HG03469 (cell line): ENCODE measurements around the gene ZNRD2.

Experiments
- ATAC-seq: cut with Tn5 transposase; IDR thresholded peaks from one replicate; pipeline ENCODE4 v1.9.1; 2021; ENCODE audit warnings: mild to moderate bottlenecking, moderate library complexity, moderate number of reproducible peaks; ENCODE audit not compliant: unreplicated experiment

ZNRD2 gene

DNA sequence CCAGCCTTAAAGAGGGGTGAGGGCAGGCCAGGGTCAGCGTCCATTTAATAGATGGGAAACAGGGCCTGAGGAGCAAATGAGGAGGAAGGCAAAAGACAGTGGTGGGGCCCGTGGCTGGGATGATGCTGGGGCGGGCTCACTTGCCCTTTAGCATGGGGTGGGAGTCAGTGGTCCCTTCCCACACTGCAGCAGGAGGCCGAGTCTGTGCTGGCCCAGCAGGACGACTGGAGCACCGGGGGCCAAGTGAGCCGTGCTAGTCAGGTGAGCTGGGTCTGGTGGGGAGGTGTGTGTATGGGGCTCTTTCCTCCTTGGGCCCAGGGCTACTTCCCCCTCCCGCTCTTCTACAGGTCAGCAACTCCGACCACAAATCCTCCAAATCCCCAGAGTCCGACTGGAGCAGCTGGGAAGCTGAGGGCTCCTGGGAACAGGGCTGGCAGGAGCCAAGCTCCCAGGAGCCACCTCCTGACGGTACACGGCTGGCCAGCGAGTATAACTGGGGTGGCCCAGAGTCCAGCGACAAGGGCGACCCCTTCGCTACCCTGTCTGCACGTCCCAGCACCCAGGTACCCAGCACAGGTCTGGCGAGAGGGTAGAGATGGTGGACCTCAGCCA is 32.6 kb upstream of the ZNRD2 start:
- no peak for ATAC-seq

DNA sequence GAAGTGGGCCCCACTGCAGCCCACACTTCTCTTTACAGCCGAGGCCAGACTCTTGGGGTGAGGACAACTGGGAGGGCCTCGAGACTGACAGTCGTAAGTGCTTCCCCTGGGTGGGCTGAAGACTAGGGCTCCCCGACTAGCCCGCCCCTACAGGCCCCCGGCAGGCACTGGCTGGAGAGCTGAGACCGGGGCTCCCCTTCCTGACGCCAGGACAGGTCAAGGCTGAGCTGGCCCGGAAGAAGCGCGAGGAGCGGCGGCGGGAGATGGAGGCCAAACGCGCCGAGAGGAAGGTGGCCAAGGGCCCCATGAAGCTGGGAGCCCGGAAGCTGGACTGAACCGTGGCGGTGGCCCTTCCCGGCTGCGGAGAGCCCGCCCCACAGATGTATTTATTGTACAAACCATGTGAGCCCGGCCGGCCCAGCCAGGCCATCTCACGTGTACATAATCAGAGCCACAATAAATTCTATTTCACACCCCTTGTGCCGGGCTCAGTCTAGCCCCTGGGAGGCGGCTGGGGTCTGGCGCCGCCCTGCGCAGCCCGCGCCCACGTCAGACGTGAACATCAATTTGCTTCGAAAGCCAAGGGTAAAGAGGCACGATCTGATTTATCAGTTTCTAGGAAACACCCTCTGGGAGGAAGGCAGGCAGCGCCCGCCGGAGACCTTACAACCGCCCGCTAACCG is 31.9 kb upstream of the ZNRD2 start:
- ATAC-seq = no peak

DNA sequence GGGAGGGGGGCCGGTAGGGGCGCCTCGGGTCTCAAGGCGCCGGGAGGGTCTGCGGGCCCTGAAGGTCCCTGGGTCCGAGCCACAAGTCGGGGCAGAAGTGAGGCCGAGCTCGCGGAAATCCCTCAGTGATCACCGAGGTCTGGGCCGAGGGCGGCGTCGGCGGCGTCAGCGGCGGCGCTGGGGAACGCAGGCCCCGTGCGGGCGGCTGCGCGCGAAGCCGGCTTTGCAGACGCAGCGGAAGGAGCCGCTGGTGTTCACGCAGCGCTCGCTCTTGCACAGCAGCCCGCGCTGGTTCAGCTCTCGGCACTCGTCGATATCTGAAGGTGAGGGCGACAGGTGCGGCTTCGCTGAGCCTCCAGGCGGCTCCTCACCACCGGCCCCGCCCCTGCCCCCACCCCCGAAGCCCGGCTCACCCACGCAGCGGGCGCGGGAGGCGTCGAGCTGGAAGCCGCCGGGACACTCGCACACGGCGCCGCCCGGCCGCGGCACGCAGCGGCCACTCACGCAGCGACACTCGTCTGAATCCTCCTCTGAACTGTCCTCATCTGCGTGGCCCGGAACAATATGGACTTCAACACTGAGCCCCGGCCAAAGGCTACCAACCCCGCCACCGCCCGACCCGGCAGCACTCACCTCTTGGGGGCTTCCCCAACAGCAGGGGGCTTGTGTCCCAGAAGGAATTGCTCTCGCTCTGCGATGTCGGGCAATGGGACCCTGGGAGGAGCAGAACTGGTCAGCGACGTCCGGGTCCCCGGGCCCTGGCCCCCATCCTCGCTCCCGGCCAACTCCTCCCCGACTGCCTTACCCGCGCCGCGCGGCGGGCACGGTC is 31.1 kb upstream of the ZNRD2 start:
- ATAC-seq = no peak

DNA sequence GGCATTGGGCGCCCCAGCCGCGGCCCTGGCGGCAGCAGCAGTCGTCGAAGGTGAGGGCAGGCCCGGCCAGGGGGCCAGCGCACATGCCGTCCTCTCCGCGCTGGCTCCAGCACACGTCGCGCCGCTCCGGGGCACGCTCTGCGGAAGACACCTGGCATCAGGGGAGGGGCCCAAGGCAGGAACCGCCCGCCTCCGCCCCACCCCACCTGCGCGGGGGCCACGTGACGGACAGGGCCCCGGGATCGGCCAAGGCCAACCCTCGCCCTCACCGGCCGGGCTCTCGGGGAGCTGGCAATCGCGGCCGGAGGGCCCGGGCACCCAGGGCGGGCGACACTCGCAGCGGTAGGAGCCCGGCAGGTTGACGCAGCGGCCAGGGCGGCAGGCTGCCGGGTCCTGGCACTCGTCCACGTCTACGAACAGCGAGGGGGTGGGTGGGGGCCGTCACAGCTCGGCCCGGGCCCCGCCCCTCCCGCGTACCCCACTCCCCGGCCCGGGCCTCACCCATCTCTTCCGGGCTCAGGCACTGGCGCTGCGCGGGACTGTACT is 30.5 kb upstream of the ZNRD2 start:
- peak; percentile 19 for ATAC-seq

DNA sequence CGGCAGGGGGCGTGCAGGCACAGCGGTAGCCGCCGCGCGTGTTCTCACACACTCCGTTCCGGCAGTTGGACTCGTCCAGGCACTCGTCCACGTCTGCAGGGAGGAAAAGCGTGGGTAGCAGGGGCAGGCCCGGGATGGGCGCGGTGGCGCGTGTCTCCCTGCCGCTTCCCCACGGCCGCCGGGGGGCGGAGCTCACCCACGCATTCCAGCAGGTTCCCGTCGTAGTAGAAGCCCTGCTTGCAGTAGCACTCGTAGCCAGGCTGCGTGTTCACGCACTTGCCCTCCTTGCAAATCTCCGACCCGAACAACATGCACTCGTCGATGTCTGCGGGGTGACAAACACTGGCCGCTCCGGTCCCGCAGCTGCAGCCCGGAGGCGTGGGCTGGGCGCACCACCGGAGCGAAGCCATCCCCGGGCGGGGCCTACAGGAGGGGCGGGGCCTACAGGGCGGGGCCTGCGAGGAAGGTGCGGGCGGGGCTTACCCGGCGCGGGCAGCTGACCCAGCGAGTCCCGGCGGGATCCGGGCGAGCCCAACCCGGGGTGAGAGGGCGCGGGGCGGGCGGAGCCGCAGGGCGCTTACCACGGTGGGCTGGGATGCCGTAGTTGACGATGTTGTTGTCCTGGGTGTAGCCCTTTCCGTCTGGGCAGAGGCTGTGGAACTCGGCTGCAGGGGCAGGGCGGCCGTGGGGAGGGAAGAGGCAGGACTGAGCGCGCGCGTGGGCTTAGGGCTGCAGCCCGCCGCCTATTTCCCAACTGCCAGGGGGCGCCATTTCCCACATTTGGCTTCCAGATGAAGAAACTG is 29.8 kb upstream of the ZNRD2 start:
- peak; percentile 27 for ATAC-seq

- ATAC-seq = no peak
Measured at GRCh38 chr11:65541093-65541982, 28.9 kb upstream of the ZNRD2 start.

GRCh38 chr11:65542738-65543390 is 27.4 kb upstream of the ZNRD2 start:
- no peak for ATAC-seq

- no peak for ATAC-seq
Measured at GRCh38 chr11:65545853-65546216, 24.4 kb upstream of the ZNRD2 start.

GRCh38 chr11:65546217-65546958 is 23.9 kb upstream of the ZNRD2 start:
- peak; percentile 51 for ATAC-seq

- ATAC-seq = no peak
Measured at GRCh38 chr11:65547446-65548125, 22.7 kb upstream of the ZNRD2 start.

DNA sequence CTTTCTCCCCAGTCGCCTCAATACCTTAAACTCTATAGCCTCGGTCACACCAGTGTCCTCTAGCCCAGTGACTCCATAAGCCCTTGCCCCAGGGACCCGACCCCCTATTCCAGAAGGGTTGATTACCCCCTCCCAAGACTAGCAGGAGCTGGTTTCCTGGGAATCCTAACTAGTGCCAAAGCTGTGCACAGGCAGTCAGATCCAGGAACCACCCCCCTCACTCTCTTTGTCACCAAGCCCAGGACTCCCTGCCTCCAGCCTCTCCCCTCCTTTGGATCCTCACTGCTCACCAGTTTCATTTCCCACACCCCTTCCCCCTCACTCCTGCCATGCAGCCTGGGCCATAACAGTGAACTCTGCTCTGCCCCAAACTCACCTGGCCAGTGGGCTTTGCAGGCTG is 21.9 kb upstream of the ZNRD2 start:
- no peak for ATAC-seq

DNA sequence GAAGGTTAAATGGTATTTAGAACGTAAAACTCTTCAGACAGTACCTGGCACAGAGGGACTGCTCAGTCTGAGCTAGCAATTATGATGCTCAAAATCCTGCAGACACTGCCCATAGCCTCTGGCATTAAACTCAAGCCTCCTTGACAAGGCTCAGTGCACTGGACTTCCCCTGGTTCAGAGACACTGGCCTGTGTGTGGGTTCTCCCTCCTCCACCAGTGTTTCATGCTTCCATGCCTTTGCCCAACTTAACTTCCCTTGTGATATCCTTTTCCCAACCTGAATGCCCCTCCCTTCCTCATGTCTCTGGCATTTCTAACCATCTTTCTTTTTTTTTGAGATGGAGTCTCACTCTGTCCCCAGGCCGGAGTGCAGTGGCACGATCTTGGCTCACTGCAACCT is 21.2 kb upstream of the ZNRD2 start:
- ATAC-seq = no peak

- ATAC-seq = no peak
Measured at GRCh38 chr11:65551572-65552387, 18.5 kb upstream of the ZNRD2 start.

GRCh38 chr11:65552388-65552951 is 17.8 kb upstream of the ZNRD2 start:
- ATAC-seq = no peak

- no peak for ATAC-seq
Measured at GRCh38 chr11:65553301-65554001, 16.8 kb upstream of the ZNRD2 start.

DNA sequence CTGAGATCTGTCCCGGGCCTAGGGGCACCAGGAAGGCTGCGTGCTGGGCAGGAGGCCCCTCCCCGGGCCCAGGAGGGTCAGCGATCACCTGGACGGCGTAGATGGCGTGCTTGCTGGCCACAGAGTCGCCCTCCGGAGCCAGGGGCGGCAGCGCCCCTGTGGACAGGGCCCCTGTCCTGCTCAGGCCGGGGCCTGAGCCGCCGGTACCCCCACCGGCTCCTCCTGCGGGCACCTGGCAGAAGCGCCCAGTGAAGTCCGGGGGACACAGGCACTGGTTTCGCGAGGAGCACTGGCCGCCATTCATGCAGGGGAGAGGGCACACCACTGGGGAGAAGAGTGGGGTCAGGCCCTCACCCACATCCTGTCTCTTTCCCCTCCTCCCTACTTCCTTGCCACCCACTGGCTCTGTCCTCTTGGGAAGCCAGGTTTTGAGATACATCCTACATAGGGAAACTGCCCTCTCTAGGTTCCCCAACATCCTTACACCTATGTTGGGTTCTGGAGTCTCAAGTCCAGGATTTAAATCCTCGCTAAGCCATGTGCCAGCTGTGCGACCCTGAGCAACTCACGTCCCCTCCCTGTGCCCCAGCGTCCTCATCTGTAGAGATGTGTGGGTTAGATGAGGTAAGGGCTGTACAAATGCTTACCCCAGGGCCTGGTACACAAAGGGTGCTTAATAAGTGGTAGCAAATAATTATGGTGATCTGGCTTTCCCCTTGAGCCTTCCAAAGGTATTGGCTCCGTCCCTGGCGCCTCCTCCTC is 16.0 kb upstream of the ZNRD2 start:
- no peak for ATAC-seq
